Keratinocyte (primary cell): ENCODE data around the gene N4BP2L1. TPM values are rescaled to one million over a fixed set of nuclear protein-coding genes. Genes with fewer than 3 reads are reported as not detected.

Experiments used
- DNase-seq: peaks from one replicate; pipeline ENCODE4 v3.0.0-alpha.2; 2011; ENCODE audit warnings: low read depth, missing footprints, low spot score
- FAIRE-seq: peaks from 2 replicates; lab custom pipeline; 2011; peaks lifted over from hg19 to GRCh38; lab: Jason Lieb, UNC
- H2AFZ ChIP-seq: 2 replicates; pipeline ENCODE4 v1.6.0; 2012; ENCODE audit warnings: low read length, control low read depth, inconsistent platforms; ENCODE audit not compliant: control insufficient read depth
- H3K27ac ChIP-seq: 2 replicates; pipeline ENCODE4 v1.5.1; 2011; ENCODE audit warnings: low read length; ENCODE audit not compliant: control insufficient read depth, insufficient read depth
- H3K27me3 ChIP-seq: 3 replicates; pipeline ENCODE4 v1.6.0; 2011; ENCODE audit warnings: low read length; ENCODE audit not compliant: control insufficient read depth, insufficient read depth; ENCODE audit errors: extremely low read depth
- H3K36me3 ChIP-seq, 2 experiments: 2 replicates in 1 of 2; 3 replicates in 1 of 2; pipeline ENCODE4 v1.5.1; 2011; ENCODE audit warnings: low read length in 2 of 2, mild to moderate bottlenecking in 1 of 2; ENCODE audit not compliant: control insufficient read depth in 2 of 2, insufficient read depth in 2 of 2; ENCODE audit errors: extremely low read depth in 1 of 2
- H3K4me1 ChIP-seq: 3 replicates; pipeline ENCODE4 v1.5.1; 2011; ENCODE audit warnings: low read length; ENCODE audit not compliant: control insufficient read depth, insufficient read depth; ENCODE audit errors: extremely low read depth
- H3K4me2 ChIP-seq: 3 replicates; pipeline ENCODE4 v1.6.0; 2011; ENCODE audit warnings: low read depth, low read length; ENCODE audit not compliant: control insufficient read depth, insufficient read depth; ENCODE audit errors: extremely low read depth
- H3K4me3 ChIP-seq, 3 experiments: fragments of 200-600 bp in 1 of 3; sonication (generic) in 1 of 3; 2 replicates in 2 of 3; 3 replicates in 1 of 3; pipeline ENCODE4 v1.5.1; 2011 to 2016; ENCODE audit warnings: low read length in 3 of 3, mild to moderate bottlenecking in 3 of 3, control low read depth in 2 of 3, inconsistent platforms in 1 of 3, low read depth in 1 of 3, mixed read lengths in 1 of 3, mixed run types in 1 of 3, moderate library complexity in 1 of 3; ENCODE audit not compliant: control insufficient read depth in 2 of 3, insufficient read depth in 2 of 3; ENCODE audit errors: extremely low read depth in 1 of 3
- H3K79me2 ChIP-seq: 2 replicates; pipeline ENCODE4 v1.6.0; 2012; ENCODE audit warnings: low read length; ENCODE audit not compliant: control insufficient read depth, insufficient read depth
- H3K9ac ChIP-seq: 3 replicates; pipeline ENCODE4 v1.6.0; 2011; ENCODE audit warnings: low read length; ENCODE audit not compliant: control insufficient read depth, insufficient read depth; ENCODE audit errors: extremely low read depth
- H3K9me1 ChIP-seq: 3 replicates; pipeline ENCODE4 v1.6.0; 2011; ENCODE audit warnings: low read length; ENCODE audit not compliant: control insufficient read depth, insufficient read depth; ENCODE audit errors: extremely low read depth
- H3K9me3 ChIP-seq: 2 replicates; pipeline ENCODE4 v1.5.1; 2012; ENCODE audit warnings: low read depth, low read length; ENCODE audit not compliant: control insufficient read depth
- H4K20me1 ChIP-seq: 3 replicates; pipeline ENCODE4 v1.6.0; 2011; ENCODE audit warnings: low read length; ENCODE audit not compliant: control insufficient read depth, insufficient read depth; ENCODE audit errors: extremely low read depth
- CTCF ChIP-seq, 3 experiments: IDR thresholded peaks in 1 of 3; conservative IDR thresholded peaks in 1 of 3; optimal IDR thresholded peaks in 1 of 3; 2 replicates in 2 of 3; 3 replicates in 1 of 3; pipeline versions ENCODE3 to v1.5.1; 2011; ENCODE audit warnings: low read length in 3 of 3, mild to moderate bottlenecking in 3 of 3, moderate library complexity in 2 of 3, control low read depth in 1 of 3, inconsistent platforms in 1 of 3; ENCODE audit not compliant: insufficient read depth in 2 of 3; ENCODE audit errors: extremely low read depth in 1 of 3
- EZH2 ChIP-seq: IDR thresholded peaks from one replicate; pipeline ENCODE4 v1.6.1; 2012; ENCODE audit warnings: inconsistent platforms, mild to moderate bottlenecking, low read length, moderate library complexity
- dilution Hi-C: fragments of 300-500 bp; cut with MboI; formaldehyde crosslinking; loops from one replicate; pipeline ENCODE4 v1.7.0; 2020; ENCODE audit warnings: low sequenced_read_pairs; ENCODE audit not compliant: extremely low pct_ligation_motif_present
- polyA plus RNA-seq, 5 experiments: library from polyadenylated mRNA; depleted of rRNA in 3 of 5; stranded (reverse) in 3 of 5; stranded (forward) in 1 of 5; unstranded in 1 of 5; fragments of >200 nt; gene quantifications; 1 replicate in 1 of 5; 2 replicates in 3 of 5; 3 replicates in 1 of 5; pipeline versions ENCODE4 v1.2.1 to v1.2.3, GENCODE V29; 2011 to 2012; ENCODE audit warnings: missing spikeins in 2 of 5, low read depth in 1 of 5, low replicate concordance in 1 of 5

Gene N4BP2L1
- polyA plus RNA-seq, 1 donor (not counting 4 experiments of a cell fraction or from before 2014, with no cell fraction given), result 1.3 TPM

- Histone ChIP-seq H3K27me3 (no peaks in the 10 kb centered on the region), H3K27ac (no peak overlapping the region), H3K9ac (no peak overlapping the region), H3K4me3 (no peak overlapping the region), H3K9me1 (no peaks in the 10 kb centered on the region), H3K9me3 (no peaks in the 10 kb centered on the region), H4K20me1 (no peaks in the 10 kb centered on the region), H3K36me3 (peaks cover 0 to 1% of the 10 kb centered on the region in 2 experiments), H3K4me1 (no peaks in the 10 kb centered on the region), H3K79me2 (no peaks in the 10 kb centered on the region), H2AFZ (no peak overlapping the region), H3K4me2 (no peak overlapping the region)
- TF ChIP-seq EZH2 (no peak), CTCF (optimal IDR thresholded peaks at IDR 0.05 in 1 of 3, IDR thresholded peaks at IDR 0.05 in 1 of 3, conservative IDR thresholded peaks at IDR 0.05 in 1 of 3; ENCODE audit: extremely low read depth in 1 of 3, insufficient read depth in 2 of 3, low read length in 3 of 3) (no peak)
- FAIRE-seq (no peak), DNase-seq (no peak)
- dilution Hi-C loops, result no loop called here
Measured at GRCh38 chr13:32438871-32439270, 10.9 kb upstream of the N4BP2L1 start.

GRCh38 chr13:32432856-32433255, 4.9 kb upstream of the N4BP2L1 start:
- Histone ChIP-seq H3K36me3 (peaks cover 0 to 4% of the 10 kb centered on the region in 2 experiments), H3K27me3 (no peaks in the 10 kb centered on the region), H3K9me3 (no peaks in the 10 kb centered on the region), H3K27ac (no peak overlapping the region), H2AFZ (no peak overlapping the region), H4K20me1 (no peaks in the 10 kb centered on the region), H3K4me1 (peaks cover 16% of the 10 kb centered on the region), H3K4me2 (peak overlapping the region; percentile 4), H3K9me1 (no peaks in the 10 kb centered on the region), H3K79me2 (no peaks in the 10 kb centered on the region), H3K4me3 (no peak overlapping the region), H3K9ac (no peak overlapping the region)
- TF ChIP-seq EZH2 (no peak), CTCF (optimal IDR thresholded peaks at IDR 0.05 in 1 of 3, IDR thresholded peaks at IDR 0.05 in 1 of 3, conservative IDR thresholded peaks at IDR 0.05 in 1 of 3; ENCODE audit: extremely low read depth in 1 of 3, insufficient read depth in 2 of 3, low read length in 3 of 3) (no peak)
- peak; percentile 26 for DNase-seq
- dilution Hi-C loops, result no loop called here
- peak; percentile 96 for FAIRE-seq
